Measurements from ENCODE around the gene ADGRD1.

The ADGRD1 gene

DNA sequence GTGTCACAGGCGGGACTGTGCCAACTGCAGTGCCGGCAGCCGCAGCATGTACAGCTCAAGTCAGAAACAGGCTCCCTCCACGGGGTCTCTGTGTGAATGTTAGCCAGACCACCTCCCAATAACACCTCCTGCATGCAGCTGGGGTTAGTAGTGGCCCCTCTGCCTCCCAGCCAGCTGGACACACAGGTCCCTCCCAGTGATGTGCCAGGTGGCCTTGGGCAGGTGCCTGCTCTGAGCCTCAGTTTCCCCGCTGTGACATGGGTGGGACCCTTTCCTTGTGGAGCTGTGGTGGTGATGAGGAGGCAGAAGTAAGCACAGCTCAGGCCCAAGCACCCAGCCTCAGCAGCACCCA, 139.9 kb downstream of the ADGRD1 start:
- peaks cover 15% of the 10 kb centered on the region for H3K27me3 Mint-ChIP-seq (ENCODE audit: low read depth, poor library complexity)
- TF ChIP-seq, protein P1, sequence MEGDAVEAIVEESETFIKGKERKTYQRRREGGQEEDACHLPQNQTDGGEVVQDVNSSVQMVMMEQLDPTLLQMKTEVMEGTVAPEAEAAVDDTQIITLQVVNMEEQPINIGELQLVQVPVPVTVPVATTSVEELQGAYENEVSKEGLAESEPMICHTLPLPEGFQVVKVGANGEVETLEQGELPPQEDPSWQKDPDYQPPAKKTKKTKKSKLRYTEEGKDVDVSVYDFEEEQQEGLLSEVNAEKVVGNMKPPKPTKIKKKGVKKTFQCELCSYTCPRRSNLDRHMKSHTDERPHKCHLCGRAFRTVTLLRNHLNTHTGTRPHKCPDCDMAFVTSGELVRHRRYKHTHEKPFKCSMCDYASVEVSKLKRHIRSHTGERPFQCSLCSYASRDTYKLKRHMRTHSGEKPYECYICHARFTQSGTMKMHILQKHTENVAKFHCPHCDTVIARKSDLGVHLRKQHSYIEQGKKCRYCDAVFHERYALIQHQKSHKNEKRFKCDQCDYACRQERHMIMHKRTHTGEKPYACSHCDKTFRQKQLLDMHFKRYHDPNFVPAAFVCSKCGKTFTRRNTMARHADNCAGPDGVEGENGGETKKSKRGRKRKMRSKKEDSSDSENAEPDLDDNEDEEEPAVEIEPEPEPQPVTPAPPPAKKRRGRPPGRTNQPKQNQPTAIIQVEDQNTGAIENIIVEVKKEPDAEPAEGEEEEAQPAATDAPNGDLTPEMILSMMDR (IDR thresholded peaks at IDR 0.05): no peak
- DNase-seq: no peak
- no peaks in the 10 kb centered on the region for H3K9me3 Mint-ChIP-seq
- H3K4me3 Mint-ChIP-seq: no peak overlapping the region
- H3K36me3 Mint-ChIP-seq (ENCODE audit: low read depth): no peaks in the 10 kb centered on the region
- no peak overlapping the region for H3K27ac Mint-ChIP-seq
- H3K4me1 Mint-ChIP-seq: peaks cover 29% of the 10 kb centered on the region

DNA sequence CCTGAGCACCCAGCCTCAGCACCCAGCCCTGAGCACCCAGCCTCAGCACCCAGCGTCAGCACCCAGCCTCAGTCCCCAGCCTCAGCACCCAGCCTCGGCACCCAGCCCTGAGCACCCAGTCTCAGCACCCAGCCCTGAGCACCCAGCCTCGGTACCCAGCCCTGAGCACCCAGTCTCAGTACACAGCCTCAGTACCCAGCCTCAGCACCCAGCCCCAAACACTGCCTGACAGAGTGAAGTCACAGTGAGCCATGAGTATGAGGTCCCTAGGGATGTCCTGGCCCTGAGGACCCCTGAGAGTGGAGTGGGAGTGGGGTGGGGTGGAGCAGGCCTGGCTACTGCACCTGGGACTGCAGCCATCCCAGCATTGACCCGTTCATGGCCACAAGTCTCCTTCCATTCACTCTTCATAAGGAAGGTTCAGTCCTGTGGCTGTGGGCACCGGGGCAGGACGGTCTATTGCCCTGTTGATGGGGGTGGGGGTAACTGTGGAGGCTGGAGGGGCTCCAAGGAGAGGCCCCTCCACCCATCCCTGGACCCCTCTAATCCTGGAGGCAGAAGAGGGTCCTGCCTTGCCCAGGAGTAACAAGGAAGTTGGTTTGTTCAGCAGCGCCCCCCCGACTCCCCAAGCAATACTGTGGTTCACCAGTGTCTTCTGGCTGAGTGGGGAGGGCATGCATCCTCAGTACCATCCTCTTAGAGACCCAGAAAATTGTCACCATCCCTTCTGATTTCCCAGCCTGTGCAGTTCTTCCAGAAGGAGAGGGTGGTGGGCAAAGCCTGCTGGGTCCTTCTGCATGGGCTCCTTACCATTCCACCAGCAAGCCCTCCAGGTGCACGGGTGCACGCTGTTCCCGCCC, 140.5 kb downstream of the ADGRD1 start:
- no peak overlapping the region for H3K27ac Mint-ChIP-seq
- H3K4me1 Mint-ChIP-seq: peaks cover 23% of the 10 kb centered on the region
- TF ChIP-seq, protein P1 (IDR thresholded peaks at IDR 0.05): no peak
- no peak overlapping the region for H3K4me3 Mint-ChIP-seq
- no peaks in the 10 kb centered on the region for H3K9me3 Mint-ChIP-seq
- no peaks in the 10 kb centered on the region for H3K36me3 Mint-ChIP-seq (ENCODE audit: low read depth)
- no peak for DNase-seq
- peaks cover 15% of the 10 kb centered on the region for H3K27me3 Mint-ChIP-seq (ENCODE audit: low read depth, poor library complexity)

DNA sequence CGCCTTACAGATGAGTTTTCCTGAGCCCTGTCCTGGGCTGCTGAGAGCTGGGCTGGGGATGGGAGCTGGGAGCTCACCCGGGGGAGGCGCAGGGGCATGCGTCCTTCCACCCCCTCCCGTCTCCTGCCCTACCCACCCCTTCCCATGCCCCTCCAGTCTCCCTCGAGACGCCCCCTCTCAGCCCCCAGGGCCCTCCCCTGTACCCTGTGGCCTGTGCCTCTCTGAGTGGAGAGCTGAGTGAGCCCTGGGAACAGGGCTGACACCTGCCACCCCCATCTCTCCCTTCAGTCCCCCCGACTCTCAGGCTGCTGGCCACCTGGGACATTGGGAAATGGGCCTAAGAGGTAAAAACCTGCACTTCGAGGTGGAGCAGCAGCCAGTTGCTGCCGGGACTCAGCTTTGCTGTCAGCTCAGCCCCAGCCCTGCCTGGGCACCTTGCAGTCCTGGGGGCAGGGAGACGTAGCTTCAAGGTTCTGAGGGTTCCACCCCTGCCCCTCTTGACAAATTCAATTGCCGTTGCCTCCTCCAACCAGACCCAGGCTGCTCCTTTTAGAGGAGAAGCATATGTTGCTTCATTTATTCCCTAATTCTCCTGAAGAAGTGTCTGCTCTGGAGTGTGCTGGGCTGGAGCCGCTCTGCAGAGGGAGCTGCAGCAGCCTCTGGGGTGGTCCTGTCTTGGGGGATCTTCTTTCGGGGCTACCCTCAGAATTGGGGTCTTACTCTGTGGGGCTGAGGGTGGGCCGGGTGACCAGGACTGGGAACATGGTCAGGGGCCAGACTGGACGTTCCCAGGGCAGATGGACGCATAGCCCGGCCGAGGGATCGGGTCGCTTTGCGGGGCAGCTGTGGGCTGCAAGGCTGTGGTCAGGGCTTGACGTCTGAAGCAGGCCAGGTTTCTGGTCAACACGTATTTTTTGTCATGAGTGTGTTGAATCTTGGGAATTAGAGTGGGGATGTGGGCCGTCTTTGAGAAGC, 141.4 kb downstream of the ADGRD1 start:
- peak overlapping the region; percentile 89 for H3K27ac Mint-ChIP-seq
- TF ChIP-seq, protein P1 (IDR thresholded peaks at IDR 0.05): no peak
- DNase-seq: no peak

DNA sequence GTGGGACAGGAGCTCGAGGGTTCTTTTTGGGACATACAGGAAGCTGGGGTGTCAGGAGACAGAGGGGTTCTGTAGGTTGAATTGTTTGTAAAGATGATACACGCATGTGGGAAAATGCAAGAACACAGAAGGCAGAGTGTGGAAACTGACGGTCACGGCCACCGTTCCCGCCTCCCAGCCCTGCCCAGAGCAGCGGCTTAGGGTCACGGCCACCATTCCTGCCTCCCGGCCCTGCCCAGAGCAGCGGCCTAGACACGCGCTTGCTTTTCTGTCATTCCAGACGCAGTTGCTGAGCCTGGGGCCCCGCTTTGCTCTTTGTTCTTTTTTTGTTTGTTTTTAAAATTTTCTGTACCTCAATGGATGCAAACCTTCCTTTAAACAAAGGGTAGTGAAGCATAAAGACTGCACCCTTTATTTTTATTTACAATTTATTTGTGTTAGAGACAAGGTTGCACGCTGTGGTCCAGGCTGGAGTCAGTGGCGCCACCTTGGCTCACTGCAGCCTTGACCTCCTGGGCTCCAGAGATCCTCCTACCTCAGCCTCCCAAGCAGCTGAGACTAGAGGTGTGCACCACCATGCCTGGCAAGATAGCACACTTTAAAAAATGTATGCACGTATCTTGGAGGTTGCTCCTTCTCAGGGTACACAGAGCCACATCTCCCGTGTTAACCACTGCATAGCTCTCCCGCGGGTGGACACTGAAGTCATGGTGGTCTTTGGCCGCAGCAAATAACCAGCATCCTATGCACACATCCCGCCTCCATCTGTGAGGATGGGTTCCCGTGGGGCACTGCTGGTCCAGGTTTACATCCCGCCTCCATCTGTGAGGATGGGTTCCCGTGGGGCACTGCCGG, 142.3 kb downstream of the ADGRD1 start:
- Mint-ChIP-seq H3K27ac (peak overlapping the region; percentile 89), H3K4me1 (peaks cover 16% of the 10 kb centered on the region), H3K4me3 (no peak overlapping the region), H3K27me3 (ENCODE audit: low read depth, poor library complexity) (peaks cover 15% of the 10 kb centered on the region), H3K36me3 (ENCODE audit: low read depth) (no peaks in the 10 kb centered on the region), H3K9me3 (no peaks in the 10 kb centered on the region)
- TF ChIP-seq, protein P1 (IDR thresholded peaks at IDR 0.05): no peak
- no peak for DNase-seq

More for the DNA sequence above, 141.4 kb downstream of the ADGRD1 start:
- Mint-ChIP-seq H3K27me3 (ENCODE audit: low read depth, poor library complexity) (peaks cover 15% of the 10 kb centered on the region), H3K36me3 (ENCODE audit: low read depth) (no peaks in the 10 kb centered on the region), H3K4me3 (no peak overlapping the region), H3K9me3 (no peaks in the 10 kb centered on the region), H3K4me1 (peaks cover 16% of the 10 kb centered on the region)

DNA sequence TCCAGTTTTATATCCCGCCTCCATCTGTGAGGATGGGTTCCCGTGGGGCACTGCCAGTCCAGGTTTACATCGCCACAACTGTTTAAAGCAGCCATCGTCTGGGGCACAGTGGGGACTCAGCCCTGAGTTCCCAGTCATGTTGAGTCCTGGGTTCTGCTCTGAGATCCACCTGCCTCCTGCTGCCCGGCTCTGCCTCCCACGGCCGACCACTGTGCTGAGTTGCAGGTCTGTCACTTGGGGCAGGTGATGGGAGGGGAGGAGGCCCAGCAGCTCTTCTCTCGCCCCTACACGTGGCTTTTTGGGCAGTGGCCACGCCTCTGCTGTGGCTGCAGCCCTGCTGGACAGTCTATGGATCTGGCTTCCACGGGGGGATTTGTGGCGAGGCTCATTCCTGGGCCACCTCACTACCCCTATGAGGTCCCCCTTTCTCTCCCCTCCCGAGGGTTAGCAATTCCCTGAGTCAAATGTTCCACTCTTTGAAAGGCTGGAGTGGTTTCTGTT, 143.0 kb downstream of the ADGRD1 start:
- Mint-ChIP-seq H3K36me3 (ENCODE audit: low read depth) (no peaks in the 10 kb centered on the region), H3K27ac (no peak overlapping the region), H3K4me1 (peaks cover 16% of the 10 kb centered on the region), H3K9me3 (no peaks in the 10 kb centered on the region), H3K27me3 (ENCODE audit: low read depth, poor library complexity) (peaks cover 15% of the 10 kb centered on the region), H3K4me3 (no peak overlapping the region)
- DNase-seq: no peak
- TF ChIP-seq, protein P1 (IDR thresholded peaks at IDR 0.05): no peak

Measured in nephron progenitor cell (in vitro differentiated cells).